HTERT RPE-1 (cell line): ENCODE data around the gene CCDC81.
"Not testable (repeated sequence)": the region's sequence is repeated elsewhere in the genome, so short reads cannot be mapped to it uniquely, and the experiment has no call there.

ENCODE experiments used
- in situ Hi-C: fragments of 300-500 bp; cut with MboI; formaldehyde crosslinking; loops from 4 replicates; pipeline ENCODE4 v1.14.3; 2020; ENCODE audit warnings: low sequenced_read_pairs

CCDC81 gene

GRCh38 chr11:86374586-86374985 is at the start of gene CCDC81:
Gene CCDC81 (plus strand): TSS chr11:86374887. CDS start chr11:86375164, 277 bp downstream.
- in situ Hi-C loops, result no loop called here

- in situ Hi-C loops, result no loop called here
Measured at GRCh38 chr11:86335131-86335767, 39.4 kb upstream of the CCDC81 start.

DNA sequence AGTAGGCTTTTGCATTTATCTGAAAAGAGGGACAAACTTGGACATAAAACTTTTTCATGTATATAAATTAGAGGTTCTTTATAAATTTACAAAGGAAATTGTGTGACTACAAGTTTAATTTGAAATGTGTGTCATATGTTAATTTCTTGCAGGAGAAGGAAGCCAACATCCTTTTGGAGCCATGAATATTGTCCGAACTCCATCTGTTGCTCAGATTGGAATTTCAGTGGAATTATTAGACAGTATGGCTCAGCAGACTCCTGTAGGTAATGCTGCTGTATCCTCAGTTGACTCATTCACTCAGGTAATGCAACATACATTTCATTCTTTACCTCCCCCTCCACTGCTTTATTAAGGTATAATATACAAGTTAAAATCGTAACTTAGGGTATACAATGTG is 37.5 kb upstream of the CCDC81 start:
- in situ Hi-C loops, result no loop called here

- in situ Hi-C loops, result no loop called here
Measured at GRCh38 chr11:86341382-86341781, 33.3 kb upstream of the CCDC81 start.

GRCh38 chr11:86346513-86346912 is 28.2 kb upstream of the CCDC81 start:
- in situ Hi-C loops, result no loop called here

DNA sequence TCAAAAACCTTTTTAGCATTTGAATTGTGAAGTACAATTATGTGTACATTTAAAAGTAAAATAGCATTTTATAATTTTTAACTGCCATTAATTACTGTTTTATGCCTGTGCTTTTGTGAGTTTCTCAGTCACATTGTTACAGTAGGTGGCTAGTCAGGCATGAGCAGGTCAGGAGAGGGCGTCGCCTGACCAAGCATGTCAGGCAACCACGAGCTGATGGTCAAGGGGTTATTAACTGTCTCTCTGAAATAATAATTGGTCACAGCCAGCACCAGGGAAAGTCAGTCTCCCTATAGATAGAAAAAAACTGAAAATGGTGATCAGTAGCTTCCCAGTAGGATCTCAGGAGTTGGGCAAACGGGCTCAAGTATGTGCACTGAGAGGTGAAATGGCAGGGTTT is 19.4 kb upstream of the CCDC81 start:
- in situ Hi-C loops, result no loop called here

DNA sequence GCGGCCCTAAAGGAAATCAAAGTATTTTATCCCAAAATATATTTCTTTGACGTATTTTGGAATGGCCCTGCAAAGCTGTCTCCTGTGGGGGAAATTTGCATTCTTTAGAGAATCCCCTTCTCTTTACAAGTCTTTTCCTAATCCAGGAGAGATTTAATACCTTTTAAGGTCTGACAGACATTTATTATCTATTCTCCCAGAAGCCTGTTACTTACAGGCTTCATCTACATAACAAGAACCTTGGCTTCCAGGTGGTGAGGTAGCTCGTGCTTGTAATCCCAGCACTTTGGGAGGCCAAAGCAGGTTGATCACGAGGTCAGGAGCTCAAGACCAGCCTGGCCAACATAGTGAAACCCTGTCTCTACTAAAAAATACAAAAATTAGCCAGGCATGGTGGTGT is 17.3 kb upstream of the CCDC81 start:
- in situ Hi-C loops, result not testable (repeated sequence)

GRCh38 chr11:86358720-86359119 is 16.0 kb upstream of the CCDC81 start:
- in situ Hi-C loops, result no loop called here

GRCh38 chr11:86360775-86361395 is 13.8 kb upstream of the CCDC81 start:
- in situ Hi-C loops, result no loop called here

DNA sequence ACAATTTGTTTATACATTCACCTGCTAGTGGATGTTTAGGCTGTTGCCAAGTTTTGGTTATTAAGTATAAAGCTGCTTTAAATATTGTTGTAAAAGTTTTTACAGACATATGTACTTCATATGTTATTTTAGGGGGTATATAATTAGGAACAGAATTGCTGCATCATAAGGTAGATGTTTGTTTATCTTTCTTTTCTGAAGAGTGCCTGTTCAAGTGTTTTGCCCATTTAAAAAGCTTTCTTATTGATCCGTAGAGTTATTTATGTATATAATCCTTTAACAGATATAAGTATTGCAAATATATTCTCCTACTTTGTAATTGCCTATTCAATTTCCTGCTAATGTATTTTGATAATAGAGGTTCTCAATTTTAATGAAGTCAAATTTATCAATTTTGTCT is 11.3 kb upstream of the CCDC81 start:
- in situ Hi-C loops, result no loop called here

DNA sequence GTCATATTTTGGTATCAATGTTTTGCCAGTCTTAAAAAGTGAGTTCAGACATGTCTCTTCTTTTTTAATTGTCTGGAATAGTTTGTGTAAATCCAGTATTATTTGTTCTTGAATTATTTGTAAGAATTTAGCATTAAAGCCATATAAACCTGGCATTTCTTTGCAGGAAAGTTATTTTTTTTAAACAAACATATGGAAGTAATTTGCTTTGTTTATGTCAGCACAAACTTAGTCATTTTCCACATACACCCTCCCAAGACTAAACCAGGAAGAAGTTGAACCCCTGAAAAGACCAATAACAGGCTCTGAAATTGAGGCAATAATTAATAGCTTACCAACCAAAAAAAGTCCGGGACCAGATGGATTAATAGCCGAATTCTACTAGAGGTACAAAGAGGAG is 9.1 kb upstream of the CCDC81 start:
- in situ Hi-C loops, result no loop called here

- in situ Hi-C loops, result no loop called here
Measured at GRCh38 chr11:86369668-86370067, 5.0 kb upstream of the CCDC81 start.

GRCh38 chr11:86370171-86370570 is 4.5 kb upstream of the CCDC81 start:
- in situ Hi-C loops, result no loop called here

DNA sequence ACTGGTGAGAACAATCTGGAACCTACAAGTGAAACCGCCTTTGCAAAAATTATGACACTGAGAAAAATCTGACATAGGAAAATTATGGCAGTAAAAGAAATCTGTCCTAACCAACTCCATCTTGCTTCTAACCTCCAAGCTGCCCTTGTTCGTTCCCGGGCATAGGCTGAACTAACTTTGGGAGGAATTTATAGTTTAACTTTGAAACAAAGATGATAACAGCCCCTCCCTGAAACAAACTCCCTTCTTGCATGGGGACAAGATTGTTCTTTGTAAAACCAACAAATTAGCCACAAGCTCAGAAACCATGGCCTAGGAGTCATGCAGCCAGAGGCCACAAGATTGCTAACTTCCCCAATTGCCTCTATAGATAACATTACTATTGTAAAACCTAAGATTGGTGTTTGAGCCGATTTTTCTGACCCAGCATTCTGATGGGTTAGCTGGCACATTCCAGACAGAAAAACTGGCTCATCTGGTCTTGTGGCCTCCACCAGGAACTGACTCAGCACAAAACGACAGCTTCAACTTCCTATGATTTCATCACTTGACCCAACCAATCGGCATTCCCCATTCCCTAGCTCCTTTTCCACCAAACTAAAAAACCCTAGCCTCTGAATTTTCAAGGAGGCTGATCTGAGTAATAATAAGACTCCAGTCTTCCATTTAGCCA is 3.6 kb upstream of the CCDC81 start:
- in situ Hi-C loops, result no loop called here

DNA sequence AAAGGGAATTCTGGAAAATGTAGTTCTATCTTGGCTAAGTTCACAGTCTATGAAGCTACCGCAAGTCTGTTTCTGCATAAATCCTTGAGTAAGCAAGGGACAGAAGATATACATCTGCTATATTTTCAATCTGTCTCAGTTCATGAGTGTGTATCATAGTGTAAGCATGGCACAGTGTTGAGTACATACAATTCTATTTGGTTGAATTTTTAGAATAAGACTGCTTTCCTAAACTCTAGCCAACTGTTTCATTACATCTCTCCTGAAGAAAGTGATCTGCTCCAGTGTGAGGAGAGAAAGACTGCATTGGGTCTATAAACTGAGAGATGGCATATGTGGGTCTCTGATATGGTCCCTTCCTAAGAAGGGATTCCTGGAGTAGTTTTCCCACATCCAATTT is 2.6 kb upstream of the CCDC81 start:
- in situ Hi-C loops, result no loop called here

GRCh38 chr11:86372586-86372985 is 2.1 kb upstream of the CCDC81 start:
- in situ Hi-C loops, result no loop called here

DNA sequence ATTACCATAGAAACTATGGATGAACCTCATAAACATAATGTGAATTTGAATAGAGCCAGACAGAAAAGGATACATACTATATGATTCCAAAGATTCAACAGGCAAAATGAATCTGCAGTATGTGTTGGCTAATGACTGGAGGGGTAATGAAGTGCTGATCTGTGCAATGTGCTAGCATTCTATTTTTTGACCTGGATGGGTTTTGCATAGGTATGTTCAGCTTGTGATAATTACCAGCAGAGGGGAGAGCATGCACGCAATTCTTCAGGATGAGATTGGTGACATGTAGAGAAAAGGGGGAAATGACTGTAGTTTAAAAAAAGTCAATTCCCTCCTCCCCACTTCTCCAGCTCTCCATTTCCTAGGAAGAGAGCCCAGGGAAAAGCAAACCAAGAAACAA is 618 bp upstream of the CCDC81 start:
- in situ Hi-C loops, result no loop called here

- in situ Hi-C loops, result no loop called here
Measured at GRCh38 chr11:86377972-86378371, 3.3 kb downstream of the CCDC81 start.

- in situ Hi-C loops, result no loop called here
Measured at GRCh38 chr11:86380295-86381059, 5.8 kb downstream of the CCDC81 start.

GRCh38 chr11:86383041-86383955 is 8.6 kb downstream of the CCDC81 start:
- in situ Hi-C loops, result no loop called here

GRCh38 chr11:86386283-86386682 is 11.6 kb downstream of the CCDC81 start:
- in situ Hi-C loops, result no loop called here
